Amniotic stem cell (primary cell): ENCODE data around the gene SMAD6.

Source experiments
- DNase-seq: peaks from one replicate; lab custom pipeline; 2025; lab: John Stamatoyannopoulos, UW

The SMAD6 gene

DNA sequence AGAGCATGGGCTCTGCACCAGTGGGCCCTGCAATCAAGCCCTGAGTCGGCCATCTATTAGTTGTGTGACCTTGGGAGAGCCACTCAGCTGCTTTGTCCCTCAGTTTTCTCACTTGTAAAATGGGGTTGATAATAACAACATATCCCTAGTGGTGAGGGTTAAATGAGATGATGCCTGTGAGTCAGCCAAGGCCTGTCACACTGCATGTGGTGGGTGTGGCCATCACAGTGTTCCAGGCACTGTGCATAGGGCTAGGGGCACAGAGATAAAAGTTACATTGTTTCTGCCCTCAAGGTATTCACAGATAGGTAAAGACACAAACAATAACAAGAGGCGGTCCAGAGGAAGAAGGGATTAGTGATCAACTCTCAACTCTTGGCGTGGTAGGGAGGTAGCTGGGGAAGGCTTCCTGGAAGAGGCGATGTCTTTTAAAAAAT is 19.5 kb downstream of the SMAD6 start:
- DNase-seq = no peak

DNA sequence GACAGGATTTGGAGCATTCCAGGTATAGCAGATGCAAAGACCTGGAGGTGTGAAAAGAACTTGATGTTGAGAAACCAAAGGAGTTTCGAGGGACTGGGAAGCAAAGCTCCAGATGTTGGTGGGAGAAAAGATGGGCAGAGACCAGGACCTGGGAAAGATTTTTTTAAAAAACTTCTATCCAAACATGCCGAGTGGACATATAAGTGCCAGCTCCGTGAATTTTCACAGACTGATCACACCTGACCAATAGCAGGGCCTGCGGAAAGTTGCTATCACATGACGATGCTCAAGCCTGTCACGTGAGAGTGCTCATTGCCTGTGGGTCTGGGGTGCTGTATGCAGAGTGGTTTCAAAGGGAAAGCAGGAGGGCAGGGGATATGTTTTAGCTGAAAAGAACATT is 19.9 kb downstream of the SMAD6 start:
- DNase-seq = no peak

DNA sequence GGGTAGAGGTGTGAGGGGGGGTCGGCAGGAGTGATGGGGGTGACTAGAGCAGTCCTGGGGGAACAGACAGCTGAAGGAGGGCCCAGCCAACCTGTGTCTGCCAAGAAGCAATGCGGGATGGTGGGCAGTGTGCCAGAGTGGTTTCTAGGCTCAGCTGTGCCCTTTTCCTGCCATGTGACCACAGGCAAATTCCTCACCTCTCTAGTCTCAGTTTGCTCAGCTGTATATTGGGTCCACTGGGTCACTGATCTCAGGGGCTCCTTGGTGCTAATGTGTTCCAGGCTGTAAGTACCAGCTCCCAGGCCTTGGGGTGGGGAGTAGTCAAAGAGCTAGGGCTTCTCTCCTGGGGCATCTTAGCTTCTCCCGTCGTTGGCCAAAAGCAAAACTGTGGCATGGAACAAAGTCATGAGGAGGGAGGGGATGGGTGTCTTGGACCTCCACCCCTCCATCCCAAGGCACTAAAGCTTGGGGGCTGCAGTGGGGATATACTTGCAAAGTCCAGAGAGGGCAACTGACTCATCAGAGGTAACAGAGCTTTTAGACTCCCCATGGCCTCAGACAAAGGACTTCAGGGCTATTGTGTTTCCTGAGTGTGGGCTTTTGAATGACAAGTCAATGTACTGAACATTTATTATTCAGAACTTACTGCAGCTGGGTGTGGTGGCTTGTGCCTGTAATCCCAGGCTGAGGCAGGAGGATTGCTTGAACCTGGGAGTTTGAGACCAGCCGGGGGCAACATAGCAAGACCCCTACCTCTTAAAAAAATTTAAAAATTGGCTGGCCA is 20.9 kb downstream of the SMAD6 start:
- DNase-seq = no peak

DNA sequence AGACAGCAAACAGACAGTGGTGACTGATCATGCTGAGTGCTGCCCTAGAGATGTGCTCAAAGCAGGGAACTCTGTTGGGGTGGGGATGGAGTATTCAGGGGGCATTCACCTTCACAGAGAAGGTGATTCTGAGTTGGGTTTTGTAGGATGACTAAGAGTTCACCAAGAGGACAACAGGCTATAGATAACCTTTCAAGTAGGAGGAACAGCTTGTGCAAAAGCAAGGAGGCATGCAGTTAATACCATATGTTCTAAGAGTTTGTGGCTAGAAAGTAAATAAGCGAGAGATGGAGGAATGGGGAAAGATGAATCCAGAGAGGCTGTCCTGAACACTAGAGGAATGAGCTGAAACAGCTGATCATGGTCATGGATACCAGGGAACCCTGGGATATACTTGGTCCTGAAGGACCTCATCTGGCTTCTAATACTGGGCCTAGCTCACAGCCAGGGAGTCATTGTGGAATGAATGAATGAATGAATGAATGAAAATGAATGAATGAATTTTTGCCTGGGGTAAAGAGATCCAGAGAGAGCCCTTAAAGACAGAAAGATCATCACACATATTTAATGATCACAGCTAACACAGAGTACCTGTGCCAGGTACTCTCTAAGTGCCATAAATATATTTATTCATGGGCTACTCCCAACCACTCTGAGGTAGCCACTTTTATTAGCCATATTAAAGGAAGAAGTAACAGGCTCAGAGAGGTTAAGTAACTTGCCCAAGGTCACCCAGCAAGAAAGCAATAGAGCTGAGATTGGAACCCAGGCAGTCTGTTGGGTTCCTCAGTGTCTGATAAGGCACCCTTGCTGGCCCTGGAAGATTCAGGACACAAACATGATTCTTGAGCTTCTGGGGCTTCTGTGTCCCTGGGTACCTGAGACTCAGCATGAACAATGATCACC is 22.0 kb downstream of the SMAD6 start:
- no peak for DNase-seq

DNA sequence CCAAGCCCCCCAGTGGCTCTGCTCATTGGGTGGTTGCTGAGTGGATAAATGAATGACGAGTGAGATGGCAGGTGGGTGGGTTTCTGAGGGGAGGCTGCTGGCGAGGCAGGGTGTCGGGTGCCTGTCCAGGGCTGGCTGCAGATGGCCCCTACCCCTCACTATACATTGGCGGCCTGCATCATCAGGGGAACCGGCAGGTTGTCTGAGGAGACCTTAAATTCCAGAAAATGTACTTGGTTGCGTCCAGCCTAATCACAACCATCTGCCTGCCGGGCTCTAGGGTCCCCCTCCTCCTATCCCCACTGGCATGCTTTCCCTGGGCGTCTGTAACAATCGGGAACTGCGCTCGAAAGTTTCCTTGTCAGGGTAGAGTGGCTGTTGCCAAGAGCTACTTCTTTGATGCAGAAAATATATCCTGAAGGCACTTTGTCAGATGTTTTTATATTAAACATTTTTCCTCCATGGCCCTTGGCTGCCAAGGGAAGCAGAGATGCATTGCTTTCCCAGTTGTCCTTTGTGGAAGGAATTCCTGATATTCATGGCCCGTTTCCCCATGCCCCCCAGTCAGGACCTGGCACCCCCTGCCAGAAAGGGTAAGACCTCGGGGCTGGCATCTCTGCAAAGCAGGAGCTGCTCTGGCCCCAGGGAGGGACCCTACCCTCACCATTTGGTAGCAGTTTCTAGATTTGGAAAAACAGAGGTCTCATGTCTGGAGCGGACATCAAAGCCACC is 22.9 kb downstream of the SMAD6 start:
- DNase-seq = peak; percentile 28

DNA sequence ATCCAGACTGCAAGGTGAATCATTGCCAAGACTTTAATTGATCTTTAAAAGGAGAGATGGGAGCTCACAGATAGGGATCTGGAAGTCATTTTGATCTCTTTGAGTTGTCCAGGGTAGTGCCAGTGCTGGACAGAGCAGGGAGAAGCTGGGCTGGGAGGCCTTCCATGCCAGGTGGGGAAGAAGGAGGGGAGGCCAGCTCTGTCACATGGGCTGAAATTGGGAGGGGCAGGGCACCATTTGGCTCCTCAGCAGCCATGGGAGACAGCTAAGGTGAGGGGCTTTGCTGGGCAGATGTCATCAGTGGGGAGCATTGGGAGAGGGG is 23.4 kb downstream of the SMAD6 start:
- no peak for DNase-seq

DNA sequence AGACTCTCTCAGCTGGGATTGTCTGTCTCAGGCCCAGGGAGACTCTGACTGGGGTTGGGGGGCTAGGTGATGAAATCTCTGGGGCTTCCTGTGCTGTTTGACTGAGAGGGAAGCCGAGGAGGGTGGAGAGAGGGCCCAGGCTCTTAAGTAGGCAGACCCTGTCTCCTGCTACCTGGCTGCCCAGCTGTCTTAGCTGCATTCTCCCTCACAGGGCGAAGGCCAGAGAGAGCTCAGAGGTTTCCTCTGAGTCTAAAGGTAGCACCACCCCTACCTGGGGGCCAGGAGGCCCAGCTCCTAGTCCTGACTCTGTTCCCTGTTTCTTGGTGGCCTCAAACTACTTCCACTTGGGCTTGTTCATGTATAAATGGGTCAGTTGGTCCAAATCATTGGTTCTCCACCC is 24.4 kb downstream of the SMAD6 start:
- no peak for DNase-seq

DNA sequence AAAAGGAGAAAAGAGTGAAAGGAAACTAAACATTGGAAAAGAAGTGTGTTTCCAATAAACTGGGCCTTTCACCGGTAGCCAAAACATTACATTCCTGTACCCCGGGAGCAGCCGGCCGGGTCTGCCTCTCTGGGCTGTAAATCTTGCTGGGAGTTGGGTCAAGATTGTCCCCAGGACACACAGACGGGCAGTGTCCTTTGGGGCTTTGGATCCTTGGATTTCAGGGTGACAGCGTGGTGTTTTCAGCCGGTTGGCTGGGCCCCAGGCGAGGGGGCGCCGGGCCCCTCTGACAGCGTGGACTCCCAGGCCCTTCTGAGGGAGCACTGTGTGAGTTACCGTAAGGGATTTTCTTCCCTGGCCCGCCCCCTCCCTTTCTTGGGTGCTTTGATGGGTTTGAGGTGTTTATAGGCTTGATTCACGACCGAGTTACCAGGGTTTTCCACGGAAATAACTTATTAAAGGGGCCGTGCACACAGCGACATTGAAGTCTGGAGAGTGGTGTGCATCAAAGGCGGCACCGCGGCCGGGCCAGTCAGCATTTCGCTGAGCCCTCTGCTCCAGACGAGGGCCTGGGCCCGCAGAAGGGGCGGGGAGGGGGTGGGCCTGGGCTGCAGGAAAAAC is 27.4 kb downstream of the SMAD6 start:
- no peak for DNase-seq

DNA sequence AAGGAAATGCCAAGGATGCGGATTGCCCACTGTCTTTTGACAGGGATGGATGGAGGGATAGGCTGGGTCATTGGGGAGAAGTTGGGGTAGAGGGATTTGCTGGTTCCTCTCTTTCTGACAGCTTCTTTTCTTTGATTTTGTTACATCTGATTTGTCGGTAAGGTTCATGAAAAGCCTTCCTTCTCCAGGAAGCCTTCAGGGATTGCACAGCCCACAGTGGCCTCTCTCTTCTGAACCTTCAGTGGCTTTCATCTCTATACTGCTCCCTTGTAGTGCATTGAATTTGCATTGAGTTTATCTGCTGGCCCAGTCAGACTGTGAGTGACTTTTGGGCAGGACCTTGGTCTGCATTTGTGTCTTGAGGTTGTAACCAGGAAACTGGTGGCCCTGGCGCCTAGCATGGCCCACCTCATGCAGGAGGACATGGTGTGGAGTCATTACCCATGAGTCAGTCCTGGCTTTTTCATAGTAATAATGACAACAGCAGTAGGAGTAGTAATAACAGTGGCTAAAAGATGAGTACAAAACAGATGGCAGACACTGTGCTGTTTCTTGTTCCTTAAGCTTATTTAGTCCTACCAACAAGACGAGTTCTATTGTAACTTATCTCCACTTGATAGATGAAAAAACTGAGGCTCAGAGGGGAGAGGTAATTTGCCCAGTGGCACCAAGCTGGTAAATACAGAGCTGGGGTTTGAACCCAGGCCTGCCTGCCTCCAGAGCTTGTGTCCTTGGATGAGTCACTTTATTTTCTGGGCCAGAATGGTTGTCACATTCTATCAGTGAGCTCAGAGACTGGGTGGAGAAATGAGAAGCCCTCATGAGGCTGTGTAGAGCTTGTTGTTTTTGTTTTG is 28.4 kb downstream of the SMAD6 start:
- DNase-seq = no peak

DNA sequence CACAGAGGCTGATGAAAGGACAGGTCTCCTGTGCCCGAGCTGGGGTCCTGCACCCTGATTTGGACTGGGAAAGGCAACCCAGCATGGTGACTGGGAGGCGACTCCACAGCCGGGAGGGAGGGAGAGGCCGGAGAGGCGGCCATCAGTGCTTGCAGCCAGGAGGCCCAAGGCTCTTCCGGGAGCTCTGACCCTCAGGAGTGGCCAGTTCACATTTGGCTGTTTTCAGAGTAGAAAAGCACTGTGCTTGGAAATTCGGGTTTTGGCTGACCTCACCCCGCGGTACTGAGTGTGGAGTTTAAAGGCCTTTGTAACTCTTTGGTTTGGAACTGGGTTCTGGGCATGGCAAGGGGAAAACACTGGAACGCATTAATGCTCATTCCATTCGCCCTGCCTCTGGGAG is 31.9 kb downstream of the SMAD6 start:
- no peak for DNase-seq

DNA sequence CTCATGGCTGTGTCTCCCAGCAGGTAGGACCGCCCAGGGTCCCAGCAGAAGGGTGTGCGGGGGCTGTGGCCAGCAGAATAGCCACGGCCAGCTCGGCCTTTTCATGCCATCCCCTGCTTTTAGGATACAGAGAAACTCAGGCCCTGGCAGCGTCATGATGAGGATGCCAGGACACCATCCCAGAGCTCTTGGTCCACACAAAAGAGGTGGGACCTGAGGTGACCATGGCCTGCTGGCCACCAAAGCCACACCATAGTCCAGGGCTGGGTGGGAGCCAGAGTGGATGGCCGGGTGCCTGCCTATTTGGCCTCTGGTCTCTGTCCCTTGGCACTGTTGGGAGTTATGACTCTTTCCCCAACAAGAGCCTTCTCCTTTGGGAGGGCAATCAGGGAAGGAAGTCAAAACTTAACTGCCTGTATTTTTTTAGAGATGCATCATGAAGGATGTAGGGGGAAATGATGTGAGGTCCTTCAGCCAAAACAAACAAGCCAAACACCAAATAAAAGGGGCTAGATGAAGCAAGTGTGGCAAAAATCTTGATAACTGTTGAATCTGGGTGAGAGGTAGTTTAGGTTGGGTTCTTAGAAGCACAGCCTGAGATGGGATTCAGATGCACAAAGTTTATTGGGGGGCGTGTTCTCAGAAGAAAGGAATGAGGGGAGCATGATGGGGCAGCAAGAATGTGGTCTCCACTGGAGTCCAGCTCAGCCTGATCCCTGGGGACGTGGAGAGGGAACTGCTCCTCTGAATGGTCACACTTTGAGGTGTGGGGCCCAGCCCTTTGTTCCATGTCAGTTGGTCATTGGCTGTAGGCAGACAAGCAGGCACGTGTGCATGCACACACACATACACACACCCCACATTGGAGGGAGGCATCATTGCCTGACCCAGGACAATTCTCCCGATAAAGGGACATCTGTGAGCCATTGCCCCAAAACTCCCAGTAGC is 33.2 kb downstream of the SMAD6 start:
- no peak for DNase-seq

DNA sequence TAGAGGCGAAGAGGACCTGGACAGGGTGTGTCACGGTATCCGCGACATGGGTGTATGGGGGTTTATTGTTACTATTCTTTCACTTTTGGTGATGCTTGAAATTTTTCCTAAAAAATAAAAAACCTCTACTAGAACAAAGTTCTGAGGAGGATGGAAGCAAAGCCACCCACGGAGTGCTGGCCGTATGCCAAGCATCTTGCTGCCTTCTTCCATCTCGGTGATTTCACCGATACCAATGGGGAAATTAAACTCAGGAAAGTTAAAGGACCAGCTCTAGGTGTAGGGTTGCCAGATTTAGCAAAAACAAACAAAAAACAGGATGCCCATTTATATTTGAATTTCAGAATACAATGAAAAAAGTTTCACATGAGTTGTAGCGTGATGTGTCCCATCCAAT is 33.9 kb downstream of the SMAD6 start:
- DNase-seq = no peak

DNA sequence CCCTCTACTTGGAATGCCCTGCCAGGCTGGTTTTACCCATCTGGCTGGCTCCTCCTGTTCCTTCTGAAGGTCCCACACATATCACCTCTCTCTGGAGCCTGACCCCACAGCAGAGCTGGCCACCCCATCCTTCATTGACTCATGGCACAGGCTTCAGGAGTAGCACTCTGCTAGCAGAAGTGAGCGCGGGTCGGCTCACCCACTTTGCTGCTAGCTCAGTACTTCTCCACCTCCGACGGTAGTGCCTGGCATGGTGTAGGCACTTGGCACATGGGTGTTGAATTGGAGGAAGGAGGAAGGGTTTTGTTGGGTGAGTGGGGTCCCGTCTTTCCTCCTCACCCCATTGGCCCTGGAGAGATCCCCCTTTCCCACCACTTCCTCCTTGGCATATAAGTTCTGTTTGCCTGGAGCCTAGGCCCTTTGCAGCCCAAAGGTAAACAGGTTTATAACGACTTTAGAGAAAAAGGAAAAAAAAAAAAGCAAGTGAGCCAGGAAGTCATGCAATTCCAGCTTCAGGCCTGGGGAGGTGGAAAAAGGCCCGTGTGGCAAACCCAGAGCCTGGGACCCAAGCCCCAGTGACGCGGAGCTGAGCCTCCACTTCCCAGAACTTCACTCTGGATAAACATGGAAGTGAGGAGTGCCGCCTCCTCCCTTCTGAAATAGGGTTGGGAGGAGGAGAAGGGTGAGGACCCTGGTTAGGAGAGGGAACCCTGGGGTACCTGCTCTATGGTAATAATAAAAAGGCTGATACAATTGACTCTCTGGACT is 35.4 kb downstream of the SMAD6 start:
- no peak for DNase-seq

DNA sequence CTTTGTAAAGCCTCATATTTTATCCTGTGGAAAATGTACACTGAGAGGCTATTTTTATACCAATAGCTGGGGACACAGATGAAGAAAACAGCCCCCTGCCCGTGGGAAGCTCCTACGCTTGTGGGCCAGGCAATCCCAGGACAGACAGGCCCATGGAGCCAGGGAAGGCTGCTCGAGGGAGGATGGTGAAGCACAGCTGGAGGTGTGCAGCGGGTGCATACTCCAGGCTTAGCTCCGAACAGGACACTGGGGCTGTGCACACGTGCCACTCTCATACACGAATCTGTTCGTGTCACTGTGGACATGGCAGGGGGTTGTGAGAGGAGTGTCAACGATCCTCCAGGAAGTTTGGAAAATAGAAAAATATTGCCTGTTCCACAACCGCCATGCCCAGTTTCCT is 36.1 kb downstream of the SMAD6 start:
- no peak for DNase-seq

DNA sequence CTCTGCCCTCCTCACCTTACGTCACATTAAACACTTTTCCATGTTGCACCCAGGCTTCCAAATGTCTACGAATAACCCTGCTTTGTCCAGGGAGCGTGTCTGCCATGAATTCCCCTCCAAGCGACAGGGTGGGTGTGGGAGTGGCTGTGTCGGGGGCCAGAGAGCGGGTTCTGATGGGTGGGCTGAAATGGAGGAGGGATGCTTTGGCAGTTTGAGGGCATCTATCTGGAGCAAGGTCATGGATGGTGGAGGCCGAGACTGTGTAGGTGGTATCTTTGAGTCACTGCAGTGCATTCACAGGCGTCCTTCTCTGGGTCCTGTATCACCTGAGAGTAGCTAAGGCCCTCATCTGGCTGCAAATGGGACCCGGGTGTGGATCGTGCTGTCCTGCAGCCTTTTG is 36.6 kb downstream of the SMAD6 start:
- no peak for DNase-seq

DNA sequence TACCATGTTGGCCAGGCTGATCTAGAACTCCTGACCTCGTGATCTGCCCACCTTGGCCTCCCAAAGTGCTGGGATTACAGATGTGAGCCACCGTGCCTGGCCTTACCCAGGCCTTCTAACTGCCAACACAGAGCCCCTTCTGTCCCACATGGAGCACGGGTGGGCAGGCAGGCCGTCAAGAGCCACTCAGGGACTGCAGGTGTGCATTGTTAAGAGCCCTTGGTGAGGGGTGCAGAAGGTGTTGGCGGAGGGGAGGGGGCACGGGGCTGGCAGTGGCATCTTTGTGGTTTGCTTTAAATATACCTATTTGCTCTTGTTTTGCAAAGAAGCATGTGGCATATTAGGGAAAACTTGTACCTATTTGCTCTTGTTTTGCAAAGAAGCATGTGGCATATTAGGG is 37.3 kb downstream of the SMAD6 start:
- no peak for DNase-seq

DNA sequence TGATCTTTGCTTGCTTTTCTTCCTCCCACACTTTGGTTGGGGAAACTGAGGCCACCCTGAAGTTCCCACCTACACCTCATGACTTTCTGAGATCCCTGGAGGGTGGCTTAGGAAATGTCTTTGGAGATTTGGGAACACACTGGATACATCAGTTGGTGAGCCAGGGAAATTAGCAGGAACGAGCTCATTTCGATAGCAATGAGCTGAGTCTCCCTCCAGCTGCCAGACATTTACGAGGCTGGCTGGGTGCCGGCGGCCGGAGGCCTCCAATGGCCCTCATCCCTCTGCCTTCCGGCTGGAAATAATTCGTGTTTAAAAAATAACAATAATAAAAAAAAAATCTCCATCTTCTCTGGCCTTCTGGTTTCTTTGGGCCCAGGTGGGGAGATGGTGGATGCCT is 38.8 kb downstream of the SMAD6 start:
- DNase-seq = no peak

DNA sequence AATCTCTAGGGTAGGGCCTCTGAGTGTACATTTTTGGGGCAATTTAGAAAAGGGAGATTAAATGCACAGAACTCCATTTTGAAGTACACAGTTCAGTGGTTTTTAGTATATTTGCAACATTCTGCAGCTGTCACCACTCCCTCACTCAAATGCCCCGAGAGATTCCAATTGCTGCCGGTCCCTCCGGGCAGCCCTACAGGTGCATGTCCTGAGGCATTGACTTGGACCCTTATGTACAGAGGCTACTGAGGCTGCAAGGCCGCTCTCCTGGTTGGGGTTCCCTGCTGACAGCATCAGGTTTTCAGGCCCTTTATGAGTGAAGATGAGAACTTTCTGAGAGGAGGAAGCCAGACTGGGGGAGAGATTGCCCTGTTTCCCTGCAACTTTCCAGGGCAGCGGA is 39.6 kb downstream of the SMAD6 start:
- no peak for DNase-seq

DNA sequence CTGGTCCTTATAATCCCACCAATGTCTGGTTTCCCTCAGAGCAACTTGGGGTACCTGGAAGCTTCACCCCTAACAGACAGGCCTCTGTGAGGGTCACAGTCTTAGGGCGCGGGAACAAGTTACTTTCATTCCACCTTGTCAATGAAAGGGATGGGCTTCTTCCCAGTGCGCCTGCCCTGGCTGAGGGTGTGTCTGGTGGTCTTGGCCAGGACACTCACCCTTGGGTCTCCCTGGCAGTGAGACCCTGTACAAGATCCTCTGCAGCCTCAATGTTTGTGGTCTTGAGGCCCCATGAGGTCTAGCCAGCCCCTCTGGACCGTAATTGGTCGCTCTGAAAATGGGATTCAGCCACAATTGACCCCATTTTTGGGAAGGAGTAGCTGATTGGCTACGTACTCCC is 40.2 kb downstream of the SMAD6 start:
- DNase-seq = no peak
